NCI-H526 (cell line): ENCODE data around the gene EMP2.
"Not testable (repeated sequence)": the region's sequence is repeated elsewhere in the genome, so short reads cannot be mapped to it uniquely, and the experiment has no call there.

ENCODE experiments used
- DNase-seq, 2 experiments: peaks; one replicate each; lab custom pipeline; 2025; lab: John Stamatoyannopoulos, UW

Gene EMP2

DNA sequence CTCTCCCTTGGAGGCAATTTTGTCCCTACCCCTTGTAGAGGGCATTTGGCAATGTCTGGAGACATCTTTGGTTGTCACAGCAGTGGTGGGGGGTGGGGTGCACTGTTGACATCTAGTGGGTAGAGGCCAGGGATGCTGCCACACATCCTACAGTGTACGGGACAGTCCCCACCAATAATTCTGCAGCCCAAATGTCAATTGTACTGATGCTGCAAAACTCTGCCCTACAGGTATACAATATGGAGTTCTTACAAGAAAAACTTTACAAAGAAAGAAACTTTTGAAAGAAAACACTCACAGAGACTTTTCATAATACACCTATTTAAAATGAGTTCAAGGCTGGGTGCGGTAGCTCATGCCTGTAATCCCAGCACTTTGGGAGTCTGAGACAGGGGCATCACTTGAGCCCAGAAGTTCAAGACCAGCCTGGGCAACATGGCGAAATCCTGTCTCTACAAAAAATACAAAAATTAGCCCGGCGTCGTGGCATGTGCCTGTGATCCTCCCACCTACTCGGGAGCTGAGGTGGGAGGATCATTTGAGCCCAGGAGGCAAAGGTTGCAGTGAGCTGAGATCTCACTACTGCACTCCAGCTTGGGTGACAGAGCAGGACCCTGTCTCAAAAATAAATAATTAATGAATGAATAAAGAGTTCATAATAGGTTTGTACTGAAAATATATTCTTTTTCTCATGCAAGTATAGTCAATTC, 59.4 kb downstream of the EMP2 start:
- no peak for DNase-seq

DNA sequence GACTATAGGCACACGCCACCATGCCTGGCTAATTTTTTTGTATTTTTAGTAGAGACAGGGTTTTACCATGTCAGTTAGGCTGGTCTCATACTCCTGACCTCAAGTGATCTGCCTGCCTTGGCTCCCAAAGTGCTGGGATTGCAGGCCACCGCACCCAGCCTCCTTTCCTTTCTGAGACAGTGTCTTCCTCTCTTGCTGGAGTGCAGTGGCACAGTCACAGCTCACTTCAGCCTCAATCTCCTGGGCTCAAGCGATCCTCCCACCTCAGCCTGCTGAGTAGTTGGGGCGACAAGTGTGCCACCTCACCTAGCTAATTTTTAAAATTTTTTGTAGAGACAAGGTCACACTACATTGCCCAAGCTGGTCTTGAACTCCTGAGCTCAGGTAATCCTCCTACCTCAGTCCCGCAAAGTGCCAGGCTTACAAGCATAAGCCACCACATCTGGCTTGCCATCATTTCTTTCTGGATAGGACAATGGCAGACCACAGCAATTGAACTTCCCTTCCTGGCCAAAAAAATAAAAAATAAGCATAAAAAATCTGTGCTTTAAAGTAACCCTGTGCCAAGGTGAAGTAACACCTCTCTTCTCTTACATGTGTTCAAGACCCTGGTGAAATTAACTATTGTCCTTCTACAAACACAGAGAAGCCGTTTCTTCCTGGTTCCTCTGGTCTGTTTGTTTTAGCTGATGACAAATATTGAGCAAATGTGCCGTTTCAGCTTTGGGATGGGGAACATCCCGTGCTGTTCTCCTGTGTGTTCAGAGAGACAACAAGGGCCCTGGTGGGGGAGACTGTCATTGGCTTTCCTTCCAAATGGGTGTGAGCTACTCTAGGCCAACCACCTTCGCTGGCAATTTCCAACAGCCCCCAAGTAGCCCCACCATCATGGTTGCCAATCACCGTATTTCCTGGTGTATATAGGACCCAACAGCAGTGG, 60.2 kb downstream of the EMP2 start:
- DNase-seq = no peak

DNA sequence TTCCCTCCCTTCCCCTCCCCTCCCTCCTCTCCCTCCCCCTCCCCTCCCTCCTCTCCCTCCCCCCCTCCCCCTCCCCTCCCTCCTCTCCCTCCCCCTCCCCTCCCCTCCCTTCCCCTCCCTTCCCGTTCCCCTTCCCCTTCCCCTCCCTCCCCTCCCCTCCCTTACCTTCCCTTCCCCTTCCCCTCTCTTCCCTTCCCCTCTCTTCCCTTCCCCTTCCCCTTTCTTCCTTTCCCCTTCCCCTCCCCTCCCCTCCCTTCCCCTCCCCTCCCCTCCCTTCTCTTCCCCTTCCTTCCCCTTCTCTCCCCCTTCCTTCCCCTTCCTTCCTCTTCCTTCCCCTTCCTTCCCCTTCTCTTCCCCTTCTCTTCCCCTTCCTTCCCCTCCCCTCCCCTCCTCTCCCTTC, 61.1 kb downstream of the EMP2 start:
- DNase-seq = no peak

DNA sequence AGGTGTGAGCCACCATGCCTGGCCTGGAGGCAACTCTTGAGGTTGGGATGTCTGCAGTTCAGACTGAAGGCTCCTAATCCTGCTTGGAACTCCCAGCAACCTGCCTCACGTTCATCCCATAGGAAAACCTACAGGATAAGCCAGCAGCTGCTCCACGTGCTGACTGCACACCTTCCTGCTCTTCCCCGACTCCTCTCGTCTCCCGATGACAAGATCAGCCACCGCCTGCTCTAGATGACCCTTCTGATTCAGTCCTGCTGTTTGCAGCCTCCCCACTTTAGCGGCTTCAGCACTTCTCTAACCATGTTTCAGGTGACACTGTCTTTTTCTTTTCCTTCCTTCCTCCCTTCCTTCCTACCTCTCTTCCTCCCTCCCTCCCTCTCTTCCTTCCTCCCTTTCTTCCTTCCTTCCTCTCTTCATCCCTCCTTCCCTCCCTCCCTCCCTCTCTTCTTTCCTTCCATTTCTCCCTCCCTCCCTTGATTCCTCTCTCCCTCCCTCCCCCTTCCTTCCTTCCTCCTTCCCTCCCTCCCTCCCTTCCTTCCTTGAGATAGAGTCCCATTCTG, 61.8 kb downstream of the EMP2 start:
- DNase-seq = peak in 1 of 2 experiments; percentile 25

DNA sequence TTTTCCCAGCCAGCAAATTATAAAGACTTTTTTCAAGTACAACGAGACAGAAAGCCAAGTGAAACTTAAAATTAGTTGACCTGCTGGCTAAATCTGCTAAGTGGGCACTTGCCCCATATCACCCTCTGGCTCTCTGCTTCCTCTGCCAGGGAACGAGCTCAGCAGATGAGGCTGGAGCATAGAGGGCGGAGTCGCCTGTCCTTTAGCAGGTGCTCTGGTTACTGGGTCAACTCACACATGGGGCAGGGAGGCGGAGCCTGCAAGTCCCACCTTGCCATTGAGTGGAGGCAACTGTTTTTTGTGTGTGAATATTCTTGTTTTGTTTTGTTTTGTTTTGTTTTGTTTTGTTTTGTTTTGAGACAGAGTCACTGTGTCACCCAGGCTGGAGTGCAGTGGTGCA, 62.5 kb downstream of the EMP2 start:
- peak in 1 of 2 experiments; percentile 21 for DNase-seq

DNA sequence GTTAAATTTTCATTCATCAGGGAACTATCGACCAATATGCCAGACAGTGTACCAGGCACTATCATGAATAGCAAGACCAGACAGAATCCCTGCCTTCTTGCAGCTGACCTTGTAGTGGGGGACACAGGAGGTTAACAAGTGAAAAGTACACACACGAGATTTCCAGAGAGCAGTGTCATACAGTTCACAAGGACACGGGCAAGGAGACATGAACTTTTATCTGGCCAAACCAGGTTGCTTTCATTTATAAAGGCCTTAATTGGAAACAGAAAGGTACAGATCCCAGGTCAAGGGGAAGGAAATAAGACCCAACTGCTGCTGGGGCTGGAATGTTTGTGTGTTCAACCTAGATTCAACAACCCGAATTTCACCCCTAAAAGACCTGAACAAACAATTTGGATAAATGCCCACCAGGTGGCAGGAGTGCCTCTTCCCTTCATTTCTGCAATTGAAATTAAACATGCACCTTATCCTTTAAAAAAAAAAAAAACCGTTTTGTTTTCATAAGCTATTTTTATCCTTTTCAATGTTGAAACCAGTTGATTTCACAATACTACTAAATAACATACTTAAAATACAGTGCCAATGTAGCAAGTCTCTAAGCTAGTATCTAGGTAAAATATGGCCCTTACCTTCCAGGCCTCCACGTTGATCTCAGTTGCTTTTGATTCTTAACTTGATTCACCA, 65.9 kb downstream of the EMP2 start:
- peak; percentile 46 to 71 for DNase-seq

DNA sequence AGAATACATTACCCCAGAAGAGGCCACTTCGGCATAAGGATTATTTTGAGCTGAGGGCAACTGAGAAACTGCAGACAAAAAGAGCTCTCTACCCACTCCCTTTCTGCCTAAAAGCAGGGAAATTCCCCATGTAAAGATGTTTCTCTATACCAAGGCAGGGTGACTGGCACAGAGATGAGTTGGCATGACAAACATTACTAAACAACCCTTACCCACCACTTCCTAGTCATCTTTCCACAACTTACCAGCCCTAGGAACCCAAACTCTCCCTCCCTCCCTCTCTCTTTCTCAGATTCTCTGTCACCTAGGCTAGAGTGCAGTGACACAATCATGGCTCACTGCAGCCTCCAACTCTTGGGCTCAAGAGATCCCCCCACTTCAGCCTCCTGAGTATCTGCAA, 68.6 kb downstream of the EMP2 start:
- DNase-seq = no peak

DNA sequence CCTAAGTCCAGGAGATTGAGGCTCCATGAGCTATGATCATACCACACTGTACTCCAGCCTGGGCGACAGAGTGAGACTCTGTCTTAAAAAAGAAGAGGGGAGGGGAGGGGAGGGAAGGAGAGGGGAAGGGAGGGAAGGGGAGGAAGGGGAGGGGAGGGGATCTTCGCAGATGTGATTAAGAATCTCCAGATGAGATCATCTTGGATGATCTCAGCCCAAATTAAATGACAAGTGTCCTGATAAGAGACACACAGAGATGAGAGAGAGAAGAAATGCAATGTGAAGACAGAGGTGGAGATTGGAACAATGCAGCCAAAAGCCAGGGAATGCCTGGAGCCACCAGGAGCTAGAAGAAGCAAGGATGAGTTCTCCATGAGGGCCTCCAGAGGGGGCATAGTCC, 70.1 kb downstream of the EMP2 start:
- DNase-seq = no peak

DNA sequence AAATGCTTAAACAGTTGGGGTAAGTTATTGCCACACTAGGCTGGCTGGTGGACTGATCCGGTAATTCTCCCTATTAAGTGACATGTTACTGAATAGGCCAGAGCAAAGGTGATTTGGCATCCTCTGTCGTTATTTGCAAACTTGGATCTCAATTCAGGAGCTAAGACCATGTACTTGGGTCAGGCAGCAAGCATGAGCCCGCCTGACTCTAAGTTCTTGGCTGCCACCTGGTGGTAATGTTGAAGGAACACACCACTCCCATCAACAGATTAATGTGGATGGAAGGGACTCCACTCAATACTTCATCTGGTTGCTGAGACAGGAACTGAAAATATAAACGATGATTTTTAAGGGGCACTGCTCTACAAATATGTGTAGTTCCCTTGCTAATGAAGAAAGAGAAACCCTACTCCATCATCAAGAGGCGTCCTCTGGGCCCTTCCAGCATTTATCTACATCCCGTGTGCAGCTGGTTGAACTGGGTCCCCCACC, 70.8 kb downstream of the EMP2 start:
- peak; percentile 71 to 94 for DNase-seq

DNA sequence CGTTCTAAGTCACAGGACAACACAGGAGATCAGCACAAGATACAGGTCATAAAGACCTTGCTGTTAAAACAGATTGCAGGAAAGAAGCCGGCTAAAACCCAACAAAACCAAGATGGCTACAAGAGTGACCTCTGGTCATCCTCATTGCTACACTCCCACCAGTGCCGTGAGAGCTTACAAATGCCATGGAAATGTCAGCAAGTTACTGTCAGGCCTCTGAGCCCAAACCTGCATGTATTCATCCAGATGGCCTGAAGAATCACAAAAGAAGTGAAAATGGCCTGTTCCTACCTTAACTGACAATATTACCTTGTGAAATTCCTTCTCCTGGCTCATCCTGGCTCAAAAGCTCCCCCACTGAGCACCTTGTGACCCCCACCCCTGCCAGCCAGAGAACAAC, 75.1 kb downstream of the EMP2 start:
- not testable (repeated sequence) for DNase-seq

DNA sequence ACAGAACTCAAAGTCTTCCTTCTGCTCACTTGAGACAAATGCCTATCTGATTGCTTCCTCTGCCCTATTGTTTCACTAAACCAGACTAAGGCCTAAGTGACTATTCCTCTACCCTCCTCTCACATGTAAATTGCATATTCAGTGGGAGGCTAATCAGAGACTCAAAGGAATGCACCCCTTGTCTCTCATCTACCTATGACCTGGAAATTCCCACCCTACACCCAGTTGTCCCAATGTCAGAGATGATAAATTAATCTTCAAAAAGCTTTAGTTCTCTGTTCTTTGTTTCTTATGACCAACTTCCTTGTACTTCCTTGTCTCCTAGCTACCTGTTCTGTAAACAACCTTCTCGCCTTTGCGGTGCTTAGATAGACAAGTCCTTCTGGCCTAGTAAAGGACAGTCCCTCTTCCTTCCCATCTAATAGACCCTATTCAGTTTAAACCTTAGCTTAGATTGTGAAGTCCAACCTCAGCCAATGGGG, 76.0 kb downstream of the EMP2 start:
- DNase-seq = no peak

DNA sequence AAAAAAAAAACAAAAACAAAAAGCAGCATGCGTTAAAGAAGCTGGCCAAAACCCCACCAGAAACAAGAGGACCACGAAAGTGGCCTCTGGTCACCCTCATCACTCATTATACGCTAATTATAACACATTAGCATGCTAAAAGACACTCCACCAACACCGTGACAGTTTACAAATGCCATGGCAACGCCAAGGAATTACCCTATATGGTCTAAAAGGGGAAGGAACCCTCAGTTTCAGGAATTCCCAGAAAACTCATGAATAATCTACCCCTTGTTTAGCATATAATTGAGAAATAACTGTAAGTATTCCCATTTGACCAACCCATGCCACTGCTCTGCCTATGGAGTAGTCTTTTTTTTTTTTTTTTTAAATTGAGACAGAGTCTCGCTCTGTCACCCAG, 77.6 kb downstream of the EMP2 start:
- no peak for DNase-seq

DNA sequence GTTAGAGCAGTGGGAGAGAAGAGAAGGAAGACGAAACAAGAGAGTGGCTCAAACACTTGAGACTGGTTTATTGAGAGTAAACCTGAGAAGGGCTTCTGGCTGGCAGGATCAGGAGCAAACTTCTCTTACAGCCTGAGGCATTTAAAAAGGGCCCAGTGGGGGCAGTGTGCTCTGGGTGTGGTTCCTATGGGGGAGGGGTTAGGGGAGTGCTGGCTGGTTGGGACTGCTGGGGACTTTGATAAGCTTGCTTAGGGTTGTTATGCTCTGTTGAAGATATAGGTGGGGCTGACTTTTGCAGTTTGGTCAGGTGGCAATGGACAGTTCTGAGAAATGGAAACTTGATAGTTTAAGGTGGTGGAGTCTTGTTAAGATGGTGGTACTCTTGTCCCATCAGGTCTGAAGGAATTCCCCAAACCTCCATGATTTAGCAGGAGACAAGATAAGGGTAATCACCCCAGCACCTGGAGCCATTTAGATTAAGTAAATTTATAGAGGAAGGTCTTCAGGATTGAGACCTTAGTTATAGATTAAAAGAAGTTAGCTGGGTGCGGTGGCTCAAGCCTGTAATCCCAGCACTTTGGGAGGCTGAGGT, 79.3 kb downstream of the EMP2 start:
- no peak for DNase-seq

DNA sequence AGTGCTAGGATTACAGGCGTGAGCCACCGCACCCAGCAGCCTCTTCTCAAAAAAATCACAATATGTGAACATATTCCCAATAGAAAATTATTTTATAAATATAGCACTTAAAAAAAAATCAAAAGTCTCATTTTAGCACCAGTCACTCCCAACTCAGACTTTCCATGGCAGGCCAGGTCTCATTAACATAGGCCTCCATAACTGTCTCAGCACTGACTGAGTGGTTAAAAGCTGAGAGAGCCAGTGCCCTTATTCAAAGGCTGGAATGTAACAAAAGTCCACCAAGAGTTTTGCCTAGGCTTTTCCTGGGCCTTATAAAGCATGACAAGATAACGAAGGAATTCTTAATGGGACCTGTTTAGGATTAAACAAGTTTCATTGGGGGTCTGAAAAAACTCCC, 79.8 kb downstream of the EMP2 start:
- no peak for DNase-seq

DNA sequence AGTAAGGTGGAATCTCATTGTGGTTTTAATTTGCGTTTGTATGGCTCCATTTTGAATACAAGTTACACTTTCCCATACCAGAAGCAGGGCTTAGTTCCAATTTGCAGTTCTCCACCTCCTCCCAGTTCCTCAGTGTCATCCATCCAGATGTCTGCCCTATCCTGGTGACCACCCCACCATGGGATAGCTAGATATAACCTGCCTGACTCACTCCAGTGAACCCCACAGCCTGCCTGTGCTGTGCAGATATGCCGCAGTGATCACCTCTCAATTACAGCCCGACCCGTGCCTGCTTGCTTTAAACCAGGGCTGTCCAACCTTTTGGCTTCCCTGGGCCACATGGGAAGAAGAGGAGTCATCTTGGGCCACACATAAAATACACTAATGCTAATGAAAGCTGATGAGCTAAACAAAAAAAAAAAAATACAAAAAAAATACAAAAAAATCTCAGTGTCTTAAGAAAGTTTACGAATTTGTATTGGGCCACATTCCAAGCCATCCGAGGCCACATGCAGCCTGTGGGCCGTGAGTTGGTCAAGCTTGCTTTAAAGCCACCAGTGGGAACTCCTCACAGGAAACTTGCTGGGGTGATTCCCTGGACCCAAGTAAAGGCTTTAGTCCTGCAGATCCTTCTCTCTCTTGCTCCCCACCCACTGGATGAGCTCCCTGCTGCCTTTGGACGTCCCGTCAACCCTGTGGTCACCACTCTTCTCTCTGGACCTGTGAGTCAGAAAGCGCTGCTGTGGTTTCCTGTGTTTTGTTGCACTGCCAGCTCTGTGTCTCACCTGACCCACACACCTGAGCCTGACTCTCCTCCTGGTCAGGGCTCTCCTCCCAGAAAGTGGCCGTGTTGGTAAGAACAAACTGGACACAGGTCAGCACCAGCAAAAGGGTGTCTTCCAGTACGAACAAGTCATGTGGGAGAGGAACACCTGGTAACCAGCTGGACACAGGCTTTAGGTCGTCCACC, 83.0 kb downstream of the EMP2 start:
- no peak for DNase-seq

DNA sequence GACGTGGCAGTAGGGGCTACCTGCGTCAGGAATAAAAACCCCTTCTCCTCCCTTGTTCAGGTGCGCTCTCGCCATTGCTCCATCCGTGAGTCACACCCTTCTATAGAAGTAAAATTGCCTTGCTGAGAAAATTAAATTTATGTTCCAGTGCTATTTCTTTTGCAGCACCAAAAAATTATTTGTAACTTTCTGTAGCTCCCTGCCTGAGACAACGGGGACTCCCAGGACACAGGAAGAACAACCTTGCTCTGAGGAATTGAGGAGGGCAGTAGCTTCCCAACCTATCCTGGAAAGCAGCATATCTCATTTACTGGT, 85.4 kb downstream of the EMP2 start:
- no peak for DNase-seq

DNA sequence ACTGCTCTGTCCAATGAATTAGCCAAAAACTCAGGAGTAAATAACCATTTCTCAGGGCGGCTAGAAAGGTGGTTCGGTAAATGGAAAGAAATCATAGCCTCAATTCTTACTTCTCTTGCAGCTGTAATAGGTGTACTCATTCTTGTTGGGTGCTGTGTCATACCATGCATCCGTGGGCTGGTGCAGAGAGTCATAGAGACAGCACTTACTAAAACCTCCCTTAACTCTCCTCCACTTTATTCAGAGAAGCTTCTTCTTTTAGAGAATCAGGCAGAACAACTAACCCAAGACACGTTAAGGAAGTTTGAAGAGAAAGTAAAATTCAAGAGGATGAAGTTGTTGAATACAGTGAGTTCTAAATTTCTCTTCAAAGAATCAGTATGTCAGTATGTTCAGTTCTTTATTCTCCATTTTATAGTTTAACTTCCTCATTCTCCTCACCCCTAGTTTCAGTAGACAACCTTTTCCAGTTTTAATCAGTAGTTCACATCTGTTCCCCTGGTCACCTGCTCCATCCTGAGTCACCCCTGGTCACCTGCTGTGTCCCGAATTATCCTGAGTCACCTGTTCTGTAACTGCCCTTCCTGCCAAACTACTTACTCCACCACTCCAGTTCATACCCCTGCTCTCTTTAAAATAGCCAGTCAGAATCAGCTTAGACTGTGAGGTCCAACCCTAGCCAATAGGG, 85.9 kb downstream of the EMP2 start:
- no peak for DNase-seq

DNA sequence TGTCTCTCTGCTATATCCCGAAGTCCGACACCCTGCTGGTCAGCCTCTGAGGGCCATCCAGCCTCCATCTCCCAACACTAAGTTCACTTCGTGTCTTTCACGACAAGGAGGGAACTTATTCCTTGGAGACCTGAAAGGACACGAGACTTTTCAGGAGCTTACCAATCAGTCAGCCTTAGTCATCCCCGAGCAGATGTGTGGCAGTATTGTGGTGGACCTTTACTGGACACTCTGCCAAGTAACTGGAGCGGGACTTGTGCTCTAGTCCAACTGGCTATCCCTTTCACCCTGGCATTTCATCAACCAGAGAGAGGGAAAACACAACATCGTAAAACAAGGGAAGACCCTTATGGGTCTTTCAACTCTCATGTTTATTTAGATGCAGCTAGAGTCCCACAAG, 87.1 kb downstream of the EMP2 start:
- no peak for DNase-seq

DNA sequence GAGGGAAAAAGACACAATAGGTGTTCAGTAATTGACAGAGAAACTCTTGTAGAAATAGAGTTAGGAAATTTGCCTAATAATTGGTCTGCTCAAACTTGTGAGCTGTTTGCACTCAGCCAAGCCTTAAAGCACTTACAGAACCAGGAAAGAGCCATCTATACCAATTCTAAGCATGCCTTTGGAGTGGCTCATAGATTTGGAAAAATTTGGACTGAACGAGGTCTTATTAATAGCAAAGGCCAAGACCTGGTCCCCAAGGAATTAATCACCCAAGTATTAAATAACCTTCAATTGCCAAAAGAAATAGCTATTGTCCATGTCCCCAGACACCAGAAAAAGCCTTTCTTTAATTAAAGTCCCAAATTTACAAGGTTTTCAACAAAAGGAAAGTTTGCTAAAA, 90.3 kb downstream of the EMP2 start:
- no peak for DNase-seq
